HG02798 (cell line): Measurements from ENCODE around the gene SMARCE1.
A peak's percentile ranks its signal among the peaks of the same experiment; 100 is the strongest.

ENCODE experiments used
- ATAC-seq: cut with Tn5 transposase; IDR thresholded peaks from one replicate; pipeline ENCODE4 v1.9.1; 2021; ENCODE audit warnings: mild to moderate bottlenecking; ENCODE audit not compliant: unreplicated experiment, poor library complexity

SMARCE1 gene

GRCh38 chr17:40613467-40614154, 34.0 kb downstream of the SMARCE1 start:
- no peak for ATAC-seq

DNA sequence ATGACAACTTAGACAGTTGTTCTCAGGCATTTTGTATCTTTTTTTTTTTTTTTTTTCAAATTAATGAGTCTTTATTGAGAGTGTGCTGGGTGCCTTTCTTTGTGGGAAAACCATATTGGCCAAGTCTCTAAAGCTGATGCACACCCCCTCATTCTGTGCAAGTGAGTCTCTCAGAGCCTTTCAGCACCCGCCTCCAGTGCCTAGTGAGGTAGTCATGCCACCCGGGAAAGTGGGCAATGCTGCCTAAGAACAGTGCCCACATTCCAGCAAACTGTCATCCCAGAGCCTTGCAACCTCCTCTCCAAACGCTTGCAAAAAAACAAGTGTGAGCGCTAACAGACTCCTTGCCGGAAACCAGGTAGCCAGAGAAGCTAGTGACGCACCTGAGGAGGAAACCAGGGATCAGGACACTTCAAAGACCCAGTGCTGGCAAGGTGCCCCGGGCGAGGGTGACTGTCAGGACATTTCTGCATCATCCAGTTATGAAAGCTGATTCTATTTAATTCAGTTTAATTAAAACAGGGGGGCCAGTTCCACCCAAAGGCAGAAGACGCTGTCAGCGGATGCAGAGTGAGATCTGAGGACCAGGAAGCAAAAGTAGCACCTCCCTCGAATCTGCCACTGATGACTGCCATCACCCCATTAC, 34.9 kb downstream of the SMARCE1 start:
- ATAC-seq, result no peak

DNA sequence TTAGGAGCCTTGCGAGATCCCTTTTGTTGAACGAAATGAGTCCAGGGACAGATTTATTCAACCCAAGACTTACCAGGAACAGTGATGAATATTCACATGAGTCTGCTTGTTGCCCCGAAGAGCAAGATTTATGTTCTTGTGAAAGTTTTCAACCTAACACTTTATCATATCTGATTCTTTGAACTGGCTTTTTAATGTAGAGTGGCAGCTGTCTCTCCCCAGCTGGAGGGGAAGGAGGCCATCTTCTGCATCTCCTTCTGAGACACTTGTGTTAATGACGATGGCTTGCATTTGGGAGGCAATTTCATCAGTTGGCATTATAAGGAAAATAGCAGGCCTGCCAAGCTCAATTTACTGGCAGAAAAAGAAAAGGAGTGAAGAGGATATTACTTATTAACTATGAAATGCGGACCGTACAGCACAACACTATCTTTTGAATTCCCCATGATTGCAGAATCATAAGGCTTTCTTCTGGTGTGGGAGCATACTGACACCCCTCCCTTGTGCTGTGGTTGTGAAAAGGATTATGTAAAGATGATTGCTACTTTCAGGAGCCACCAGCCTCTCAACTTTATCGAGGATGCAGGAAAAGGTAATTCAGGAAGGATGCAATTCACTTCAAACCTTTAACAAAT, 35.7 kb downstream of the SMARCE1 start:
- ATAC-seq, result no peak

GRCh38 chr17:40610359-40610758, 37.3 kb downstream of the SMARCE1 start:
- no peak for ATAC-seq

GRCh38 chr17:40608061-40608581, 39.5 kb downstream of the SMARCE1 start:
- ATAC-seq, result no peak

DNA sequence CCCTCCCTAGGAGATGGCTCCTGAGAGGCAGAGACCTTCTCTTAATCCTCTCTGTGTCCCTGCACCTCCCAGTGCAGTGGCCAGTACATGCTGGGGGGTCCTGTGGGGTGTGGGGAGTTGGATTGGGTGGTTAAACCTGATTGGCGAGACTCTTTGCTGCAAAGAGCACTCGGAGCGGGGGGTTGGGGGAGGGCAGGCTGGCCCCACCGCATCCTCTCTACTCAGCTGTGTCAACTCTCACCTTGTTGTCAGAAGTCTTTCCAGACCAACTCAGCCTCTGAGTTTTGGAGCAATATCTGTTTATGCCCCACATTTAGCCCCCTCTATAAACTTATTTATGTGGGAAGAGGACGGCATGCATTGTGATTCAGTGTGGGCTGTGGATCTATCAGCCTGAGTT, 40.0 kb downstream of the SMARCE1 start:
- no peak for ATAC-seq

GRCh38 chr17:40606548-40607353, 40.9 kb downstream of the SMARCE1 start:
- no peak for ATAC-seq

DNA sequence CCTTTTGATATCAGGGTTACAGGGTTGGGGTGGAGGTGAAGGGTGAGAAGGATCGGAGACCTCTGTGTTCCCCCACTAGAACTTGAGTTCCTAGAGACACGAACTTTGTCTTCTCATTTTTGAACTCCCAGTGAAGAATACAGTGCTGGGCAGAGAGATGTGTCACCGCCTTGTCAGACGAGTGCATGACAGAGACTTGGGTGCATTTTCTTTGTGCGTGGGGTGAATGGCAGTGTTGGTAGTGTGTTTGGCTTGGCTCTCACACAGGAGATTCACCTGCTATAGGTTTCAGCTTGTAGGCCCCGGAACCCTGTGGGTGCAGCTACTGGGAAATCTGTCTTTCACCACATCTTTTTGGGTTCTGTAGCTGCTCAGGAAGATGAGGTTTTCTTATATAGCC, 42.3 kb downstream of the SMARCE1 start:
- ATAC-seq, result no peak

DNA sequence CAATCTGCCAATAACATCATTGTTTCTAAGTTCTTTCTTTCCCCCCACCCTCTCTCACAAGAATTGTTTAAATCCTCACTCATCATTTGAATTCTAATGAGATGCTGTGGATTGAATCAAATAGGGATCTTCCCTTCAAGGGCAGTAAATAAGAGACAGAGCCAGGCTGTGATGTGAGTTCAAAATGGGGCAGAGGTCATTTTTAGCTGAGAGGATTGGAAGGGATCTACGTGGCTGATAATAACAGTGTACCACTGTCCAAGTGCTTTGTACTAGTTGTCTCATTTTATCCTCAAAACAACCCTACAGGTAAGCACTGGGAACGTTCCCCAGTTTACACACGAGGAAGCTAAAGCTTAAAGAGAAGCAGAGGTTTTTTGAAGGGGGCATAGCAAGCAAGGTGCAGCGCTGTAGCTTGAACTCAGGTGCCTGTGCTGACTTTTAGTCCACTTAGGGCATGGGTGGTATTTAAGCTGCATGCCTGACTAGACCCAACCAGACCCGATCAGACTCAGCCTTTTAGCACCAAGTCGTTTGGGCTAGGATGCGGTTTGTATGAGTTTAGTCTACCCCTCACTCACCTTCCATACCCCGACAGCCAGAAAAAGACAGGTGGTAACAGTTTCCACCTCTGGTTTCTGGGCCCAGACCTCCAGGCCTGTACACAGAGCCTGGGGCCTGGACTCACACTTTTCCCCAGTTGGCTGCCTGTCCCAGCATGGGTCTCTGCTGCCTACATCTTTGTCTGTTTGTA, 43.1 kb downstream of the SMARCE1 start:
- no peak for ATAC-seq

DNA sequence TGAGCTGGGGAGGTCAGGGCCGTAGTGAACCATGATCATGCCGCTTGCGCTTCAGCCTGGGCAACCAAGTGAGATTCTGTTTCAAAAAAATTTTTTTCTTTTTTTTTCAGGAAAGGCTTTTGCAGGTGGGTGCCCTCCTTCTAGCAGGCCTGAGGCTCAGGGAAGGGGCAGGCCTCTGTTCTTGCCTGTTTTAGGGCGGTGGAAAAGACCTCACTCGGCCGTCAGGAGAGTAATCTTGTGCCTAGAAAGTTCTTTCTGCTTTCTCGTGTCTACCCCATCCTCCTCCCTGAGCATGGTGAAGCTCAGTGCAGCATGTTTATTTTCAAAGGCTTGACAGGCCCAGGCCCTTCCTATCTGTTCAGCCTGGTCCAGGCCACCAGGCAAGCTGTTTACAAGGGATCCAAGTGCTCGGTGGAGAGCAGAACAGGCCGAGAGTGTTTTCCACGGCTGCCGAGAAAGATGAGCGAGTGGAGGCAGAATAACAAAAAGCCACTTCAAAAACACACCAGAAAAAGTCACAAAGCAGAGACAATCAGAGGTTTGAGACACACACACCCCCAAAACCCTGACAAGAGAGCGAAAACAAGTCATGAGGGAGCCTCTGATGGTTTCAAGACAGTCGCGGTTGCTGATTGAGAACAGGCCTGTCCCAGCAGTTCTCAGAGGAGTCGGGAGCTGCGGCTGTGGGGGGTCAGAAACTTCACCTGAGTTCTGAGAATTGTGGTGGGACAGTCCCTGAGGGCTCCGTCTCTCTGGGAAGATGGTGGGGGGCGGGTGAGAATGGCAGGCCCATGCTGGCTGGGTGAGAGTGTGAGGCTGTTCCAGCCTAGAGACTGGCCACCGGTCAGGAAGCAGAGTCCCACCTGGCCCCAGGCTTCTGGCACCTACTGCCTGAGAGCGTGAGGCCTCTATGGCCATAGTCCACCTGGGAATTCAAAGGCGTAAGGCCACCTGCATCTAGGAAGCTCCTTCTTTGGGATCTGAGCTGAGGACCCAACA, 44.9 kb downstream of the SMARCE1 start:
- ATAC-seq, result no peak

GRCh38 chr17:40600486-40601046, 47.1 kb downstream of the SMARCE1 start:
- no peak for ATAC-seq

DNA sequence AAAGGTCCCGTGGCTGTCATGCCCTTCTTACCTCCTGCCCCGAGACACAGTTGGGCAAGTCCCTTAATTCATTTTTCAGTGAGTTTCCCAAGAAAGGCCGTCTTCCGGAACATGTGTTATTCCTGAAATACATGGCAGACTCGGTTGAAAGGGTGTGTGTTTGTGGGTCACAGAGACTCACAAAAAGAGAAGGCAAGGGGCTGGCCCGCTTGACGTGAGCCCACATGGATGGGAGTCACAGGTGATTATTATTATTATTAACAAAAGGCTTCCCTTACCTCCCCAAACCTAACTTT, 48.2 kb downstream of the SMARCE1 start:
- ATAC-seq, result no peak

GRCh38 chr17:40598619-40599467, 48.8 kb downstream of the SMARCE1 start:
- ATAC-seq, result peak; percentile 63

DNA sequence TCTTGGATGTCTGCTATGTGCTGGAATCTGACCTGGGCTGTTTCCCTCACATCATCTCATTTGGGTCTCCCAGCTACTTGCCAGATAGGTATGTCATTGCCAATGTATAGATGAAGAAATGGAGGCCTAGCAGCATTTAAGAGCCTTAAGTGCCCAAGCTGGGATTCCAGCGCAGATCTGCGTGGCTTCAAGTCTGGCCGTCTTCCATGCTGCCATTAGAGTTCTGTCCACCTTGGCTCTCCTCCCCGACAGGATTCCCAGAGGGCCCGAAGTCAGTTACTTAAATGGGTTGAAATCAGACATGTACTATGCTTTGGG, 49.4 kb downstream of the SMARCE1 start:
- no peak for ATAC-seq

DNA sequence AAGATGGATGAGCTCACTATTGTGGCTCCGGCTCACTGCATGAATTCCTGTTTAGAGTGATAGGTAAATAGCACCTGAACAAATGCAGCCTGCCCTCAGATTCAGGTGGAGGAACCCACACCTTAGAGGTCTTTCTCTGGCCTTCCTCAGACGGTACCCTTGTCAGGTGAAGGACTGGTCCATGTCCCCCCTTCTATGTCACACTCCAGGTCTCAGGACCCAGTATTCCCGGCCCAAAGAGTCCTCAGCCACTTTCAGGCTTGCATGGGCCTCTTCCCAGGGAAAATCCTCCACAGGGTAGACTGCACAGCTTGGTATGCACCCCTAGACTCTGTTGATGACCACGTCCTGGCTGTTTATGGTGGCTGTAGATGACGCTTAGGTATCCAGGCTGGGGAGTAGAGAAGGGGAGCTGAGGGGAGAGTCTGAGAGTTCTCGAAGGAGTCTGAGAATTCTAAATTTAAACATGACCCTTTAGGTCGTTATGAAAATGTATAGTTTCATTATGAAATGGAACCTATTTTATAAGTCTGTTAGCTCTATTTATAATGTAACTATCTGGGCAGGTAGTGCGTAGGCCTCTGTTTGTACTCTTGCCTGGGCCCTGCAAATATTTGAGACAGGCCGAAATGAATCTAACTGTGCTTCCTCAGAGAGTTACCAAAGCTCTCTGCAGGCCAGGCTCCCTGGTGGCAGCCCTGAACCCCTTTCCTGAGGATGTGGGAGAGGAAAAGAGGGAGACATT, 49.9 kb downstream of the SMARCE1 start:
- no peak for ATAC-seq

- no peak for ATAC-seq
Measured at GRCh38 chr17:40597156-40597555, 50.5 kb downstream of the SMARCE1 start.

DNA sequence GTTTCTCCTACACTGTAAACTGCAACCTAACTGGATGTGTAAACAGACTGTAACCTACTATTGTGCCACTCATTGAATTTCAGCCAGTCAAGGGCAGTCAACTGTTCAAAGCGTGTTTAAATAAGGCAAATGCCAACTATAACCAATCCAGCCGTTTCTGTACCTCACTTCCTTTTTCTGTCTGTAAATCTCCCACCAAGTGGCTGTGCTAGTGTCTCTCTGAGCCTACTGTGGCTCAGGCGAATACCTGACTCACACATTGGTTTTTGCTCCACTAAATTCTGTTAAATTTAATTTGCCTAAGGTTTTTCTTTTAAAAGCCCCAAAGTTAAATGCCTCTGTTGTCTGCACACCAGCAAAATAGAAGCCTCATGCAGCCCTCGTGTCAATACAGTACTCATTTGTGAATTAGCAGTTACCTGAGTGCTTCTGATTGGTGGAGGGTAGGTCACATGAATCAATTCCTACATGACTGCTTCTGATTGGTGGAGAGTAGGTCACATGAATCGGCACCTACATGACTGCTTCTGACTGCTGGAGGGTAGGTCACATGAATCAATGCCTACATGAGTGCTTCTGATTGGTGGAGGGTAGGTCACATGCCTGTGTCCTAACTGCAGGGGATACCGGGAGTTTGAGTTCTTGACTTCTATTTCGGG, 51.2 kb downstream of the SMARCE1 start:
- no peak for ATAC-seq
